Keratinocyte (primary cell): ENCODE data around the gene PFKFB4. TPM values are rescaled to one million over a fixed set of nuclear protein-coding genes. Genes with fewer than 3 reads are reported as not detected.

Experiments used
- DNase-seq: peaks from one replicate; pipeline ENCODE4 v3.0.0-alpha.2; 2011; ENCODE audit warnings: low read depth, missing footprints, low spot score
- FAIRE-seq: peaks from 2 replicates; lab custom pipeline; 2011; peaks lifted over from hg19 to GRCh38; lab: Jason Lieb, UNC
- H2AFZ ChIP-seq: 2 replicates; pipeline ENCODE4 v1.6.0; 2012; ENCODE audit warnings: low read length, control low read depth, inconsistent platforms; ENCODE audit not compliant: control insufficient read depth
- H3K27ac ChIP-seq: 2 replicates; pipeline ENCODE4 v1.5.1; 2011; ENCODE audit warnings: low read length; ENCODE audit not compliant: control insufficient read depth, insufficient read depth
- H3K27me3 ChIP-seq: 3 replicates; pipeline ENCODE4 v1.6.0; 2011; ENCODE audit warnings: low read length; ENCODE audit not compliant: control insufficient read depth, insufficient read depth; ENCODE audit errors: extremely low read depth
- H3K36me3 ChIP-seq, 2 experiments: 2 replicates in 1 of 2; 3 replicates in 1 of 2; pipeline ENCODE4 v1.5.1; 2011; ENCODE audit warnings: low read length in 2 of 2, mild to moderate bottlenecking in 1 of 2; ENCODE audit not compliant: control insufficient read depth in 2 of 2, insufficient read depth in 2 of 2; ENCODE audit errors: extremely low read depth in 1 of 2
- H3K4me1 ChIP-seq: 3 replicates; pipeline ENCODE4 v1.5.1; 2011; ENCODE audit warnings: low read length; ENCODE audit not compliant: control insufficient read depth, insufficient read depth; ENCODE audit errors: extremely low read depth
- H3K4me2 ChIP-seq: 3 replicates; pipeline ENCODE4 v1.6.0; 2011; ENCODE audit warnings: low read depth, low read length; ENCODE audit not compliant: control insufficient read depth, insufficient read depth; ENCODE audit errors: extremely low read depth
- H3K4me3 ChIP-seq, 3 experiments: fragments of 200-600 bp in 1 of 3; sonication (generic) in 1 of 3; 2 replicates in 2 of 3; 3 replicates in 1 of 3; pipeline ENCODE4 v1.5.1; 2011 to 2016; ENCODE audit warnings: low read length in 3 of 3, mild to moderate bottlenecking in 3 of 3, control low read depth in 2 of 3, inconsistent platforms in 1 of 3, low read depth in 1 of 3, mixed read lengths in 1 of 3, mixed run types in 1 of 3, moderate library complexity in 1 of 3; ENCODE audit not compliant: control insufficient read depth in 2 of 3, insufficient read depth in 2 of 3; ENCODE audit errors: extremely low read depth in 1 of 3
- H3K79me2 ChIP-seq: 2 replicates; pipeline ENCODE4 v1.6.0; 2012; ENCODE audit warnings: low read length; ENCODE audit not compliant: control insufficient read depth, insufficient read depth
- H3K9ac ChIP-seq: 3 replicates; pipeline ENCODE4 v1.6.0; 2011; ENCODE audit warnings: low read length; ENCODE audit not compliant: control insufficient read depth, insufficient read depth; ENCODE audit errors: extremely low read depth
- H3K9me1 ChIP-seq: 3 replicates; pipeline ENCODE4 v1.6.0; 2011; ENCODE audit warnings: low read length; ENCODE audit not compliant: control insufficient read depth, insufficient read depth; ENCODE audit errors: extremely low read depth
- H3K9me3 ChIP-seq: 2 replicates; pipeline ENCODE4 v1.5.1; 2012; ENCODE audit warnings: low read depth, low read length; ENCODE audit not compliant: control insufficient read depth
- H4K20me1 ChIP-seq: 3 replicates; pipeline ENCODE4 v1.6.0; 2011; ENCODE audit warnings: low read length; ENCODE audit not compliant: control insufficient read depth, insufficient read depth; ENCODE audit errors: extremely low read depth
- EZH2 ChIP-seq: IDR thresholded peaks from one replicate; pipeline ENCODE4 v1.6.1; 2012; ENCODE audit warnings: inconsistent platforms, mild to moderate bottlenecking, low read length, moderate library complexity
- dilution Hi-C: fragments of 300-500 bp; cut with MboI; formaldehyde crosslinking; loops from one replicate; pipeline ENCODE4 v1.7.0; 2020; ENCODE audit warnings: low sequenced_read_pairs; ENCODE audit not compliant: extremely low pct_ligation_motif_present
- polyA plus RNA-seq, 5 experiments: library from polyadenylated mRNA; depleted of rRNA in 3 of 5; stranded (reverse) in 3 of 5; stranded (forward) in 1 of 5; unstranded in 1 of 5; fragments of >200 nt; gene quantifications; 1 replicate in 1 of 5; 2 replicates in 3 of 5; 3 replicates in 1 of 5; pipeline versions ENCODE4 v1.2.1 to v1.2.3, GENCODE V29; 2011 to 2012; ENCODE audit warnings: missing spikeins in 2 of 5, low read depth in 1 of 5, low replicate concordance in 1 of 5
- TF ChIP-seq, protein P1 (sequence below), 3 experiments: IDR thresholded peaks in 1 of 3; conservative IDR thresholded peaks in 1 of 3; optimal IDR thresholded peaks in 1 of 3; 2 replicates in 2 of 3; 3 replicates in 1 of 3; pipeline versions ENCODE3 to v1.5.1; 2011; ENCODE audit warnings: low read length in 3 of 3, mild to moderate bottlenecking in 3 of 3, moderate library complexity in 2 of 3, control low read depth in 1 of 3, inconsistent platforms in 1 of 3; ENCODE audit not compliant: insufficient read depth in 2 of 3; ENCODE audit errors: extremely low read depth in 1 of 3

PFKFB4 gene
- polyA plus RNA-seq, 1 donor (not counting 4 experiments of a cell fraction or from before 2014, with no cell fraction given): 15.1 TPM

DNA sequence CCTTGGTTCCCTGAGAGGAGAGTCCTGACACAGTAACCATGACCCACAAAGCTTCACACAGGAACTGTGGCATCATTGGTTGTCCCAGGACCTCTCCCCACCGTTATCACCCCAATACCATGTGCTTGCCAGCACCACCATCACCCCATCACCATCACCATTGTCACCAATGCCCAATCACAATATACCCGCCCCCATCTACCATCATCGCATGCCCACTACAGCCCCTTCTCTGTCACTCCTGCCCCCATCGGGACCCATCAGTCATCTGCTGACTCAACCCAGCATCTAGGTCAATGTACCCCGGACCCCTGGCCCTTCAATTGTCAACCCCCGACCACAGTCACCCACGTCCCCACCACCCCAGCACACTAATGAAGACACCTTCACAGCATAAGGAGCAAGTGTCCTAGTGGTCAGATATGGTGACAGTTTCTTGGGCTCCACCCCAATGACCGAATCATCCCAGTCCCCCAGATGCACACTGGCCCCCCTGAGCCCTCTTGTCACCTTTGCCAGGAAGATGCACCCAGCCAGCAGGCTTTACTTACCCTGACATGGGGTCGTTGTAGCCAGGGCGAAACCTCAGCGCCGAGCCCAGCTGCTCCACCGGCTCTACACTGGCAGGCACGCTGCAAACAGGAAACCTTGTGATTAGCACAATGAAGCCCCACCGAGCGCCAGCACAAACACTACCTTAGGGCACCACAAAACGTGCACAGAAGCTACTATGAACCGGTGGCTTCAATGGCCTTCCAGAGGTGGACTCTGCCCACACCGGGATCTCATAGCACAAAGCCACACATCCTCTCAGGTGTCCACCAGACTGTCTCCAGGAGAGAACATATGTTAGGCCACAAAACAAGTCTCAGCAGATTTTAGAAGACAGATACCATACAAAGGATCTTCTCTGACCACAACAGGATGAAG lies 77.7 kb downstream of the PFKFB4 start:
- dilution Hi-C loops: no loop called here
- H3K27ac ChIP-seq: no peak overlapping the region

DNA sequence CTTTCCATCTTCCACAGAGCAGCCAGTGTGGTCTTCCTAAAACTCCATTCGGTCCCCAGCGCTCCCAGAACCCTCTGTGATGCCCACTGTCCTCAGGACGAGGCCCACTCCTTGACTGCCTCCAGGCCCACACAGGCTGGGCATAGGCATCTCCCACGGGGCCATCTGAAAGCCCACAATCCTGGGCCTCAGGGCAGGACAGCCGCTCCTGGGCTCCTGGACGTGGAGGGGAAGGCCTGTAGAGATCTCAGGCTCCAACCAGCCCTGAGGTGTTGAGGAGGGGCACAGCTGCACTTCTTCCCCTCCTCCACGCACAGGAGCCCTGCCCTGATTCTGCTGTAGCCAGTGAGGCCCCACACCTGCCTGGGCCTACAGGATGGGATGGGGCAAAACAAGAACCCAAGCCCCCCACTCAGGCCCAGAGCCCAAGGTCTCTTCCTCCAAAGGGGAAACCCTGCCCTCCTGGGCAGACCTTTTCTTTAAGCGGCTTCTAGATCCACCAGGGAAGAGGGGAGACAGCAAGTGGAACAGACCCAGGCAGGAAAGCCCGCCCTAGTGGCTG lies 78.6 kb downstream of the PFKFB4 start:
- Histone ChIP-seq H3K27me3 (no peaks in the 10 kb centered on the region), H3K4me1 (peaks cover 11% of the 10 kb centered on the region), H3K9me1 (no peaks in the 10 kb centered on the region), H3K79me2 (no peaks in the 10 kb centered on the region), H3K4me2 (no peak overlapping the region), H3K27ac (no peak overlapping the region), H4K20me1 (no peaks in the 10 kb centered on the region), H3K4me3 (no peak overlapping the region), H3K36me3 (peaks cover 0 to 3% of the 10 kb centered on the region in 2 experiments), H2AFZ (no peak overlapping the region), H3K9me3 (no peaks in the 10 kb centered on the region), H3K9ac (no peak overlapping the region)
- dilution Hi-C loops: no loop called here
- no peak for TF ChIP-seq EZH2
- TF ChIP-seq, protein P1, sequence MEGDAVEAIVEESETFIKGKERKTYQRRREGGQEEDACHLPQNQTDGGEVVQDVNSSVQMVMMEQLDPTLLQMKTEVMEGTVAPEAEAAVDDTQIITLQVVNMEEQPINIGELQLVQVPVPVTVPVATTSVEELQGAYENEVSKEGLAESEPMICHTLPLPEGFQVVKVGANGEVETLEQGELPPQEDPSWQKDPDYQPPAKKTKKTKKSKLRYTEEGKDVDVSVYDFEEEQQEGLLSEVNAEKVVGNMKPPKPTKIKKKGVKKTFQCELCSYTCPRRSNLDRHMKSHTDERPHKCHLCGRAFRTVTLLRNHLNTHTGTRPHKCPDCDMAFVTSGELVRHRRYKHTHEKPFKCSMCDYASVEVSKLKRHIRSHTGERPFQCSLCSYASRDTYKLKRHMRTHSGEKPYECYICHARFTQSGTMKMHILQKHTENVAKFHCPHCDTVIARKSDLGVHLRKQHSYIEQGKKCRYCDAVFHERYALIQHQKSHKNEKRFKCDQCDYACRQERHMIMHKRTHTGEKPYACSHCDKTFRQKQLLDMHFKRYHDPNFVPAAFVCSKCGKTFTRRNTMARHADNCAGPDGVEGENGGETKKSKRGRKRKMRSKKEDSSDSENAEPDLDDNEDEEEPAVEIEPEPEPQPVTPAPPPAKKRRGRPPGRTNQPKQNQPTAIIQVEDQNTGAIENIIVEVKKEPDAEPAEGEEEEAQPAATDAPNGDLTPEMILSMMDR (optimal IDR thresholded peaks at IDR 0.05 in 1 of 3, IDR thresholded peaks at IDR 0.05 in 1 of 3, conservative IDR thresholded peaks at IDR 0.05 in 1 of 3; ENCODE audit: extremely low read depth in 1 of 3, insufficient read depth in 2 of 3, low read length in 3 of 3): no peak
- DNase-seq: no peak
- no peak for FAIRE-seq

More for the DNA sequence above, 77.7 kb downstream of the PFKFB4 start:
- no peak overlapping the region for H3K4me3 ChIP-seq
- H3K79me2 ChIP-seq: no peaks in the 10 kb centered on the region
- H3K4me2 ChIP-seq: no peak overlapping the region
- H3K4me1 ChIP-seq: peaks cover 6% of the 10 kb centered on the region
- H3K27me3 ChIP-seq: no peaks in the 10 kb centered on the region
- H3K9ac ChIP-seq: no peak overlapping the region
- no peak for FAIRE-seq
- no peak for DNase-seq
- peaks cover 0 to 3% of the 10 kb centered on the region in 2 experiments for H3K36me3 ChIP-seq
- TF ChIP-seq, protein P1 (optimal IDR thresholded peaks at IDR 0.05 in 1 of 3, IDR thresholded peaks at IDR 0.05 in 1 of 3, conservative IDR thresholded peaks at IDR 0.05 in 1 of 3; ENCODE audit: extremely low read depth in 1 of 3, insufficient read depth in 2 of 3, low read length in 3 of 3): no peak
- TF ChIP-seq EZH2: no peak
- no peaks in the 10 kb centered on the region for H3K9me3 ChIP-seq
- no peak overlapping the region for H2AFZ ChIP-seq
- H3K9me1 ChIP-seq: no peaks in the 10 kb centered on the region
- no peaks in the 10 kb centered on the region for H4K20me1 ChIP-seq
